ENCODE measurements around the gene HSDL1.

Gene HSDL1

GRCh38 chr16:84169765-84170310 lies 24.9 kb upstream of the HSDL1 start:
- Histone ChIP-seq H3K9ac (ENCODE audit: low read depth, low read length) (no peak overlapping the region), H3K36me3 (ENCODE audit: control insufficient read depth, insufficient read depth, low read length) (no peaks in the 10 kb centered on the region), H3K4me1 (ENCODE audit: control insufficient read depth, insufficient read depth, low read length) (peaks cover 2% of the 10 kb centered on the region), H3K27me3 (ENCODE audit: control insufficient read depth, insufficient read depth, low read length) (no peaks in the 10 kb centered on the region), H3K4me3 (ENCODE audit: low read depth, low read length) (no peak overlapping the region), H3K9me3 (ENCODE audit: control insufficient read depth, insufficient read depth, low read length) (no peaks in the 10 kb centered on the region)

- no peaks in the 10 kb centered on the region for H3K27me3 ChIP-seq (ENCODE audit: control insufficient read depth, insufficient read depth, low read length)
- no peaks in the 10 kb centered on the region for H3K9me3 ChIP-seq (ENCODE audit: control insufficient read depth, insufficient read depth, low read length)
- H3K36me3 ChIP-seq (ENCODE audit: control insufficient read depth, insufficient read depth, low read length) = no peaks in the 10 kb centered on the region
- no peak overlapping the region for H3K9ac ChIP-seq (ENCODE audit: low read depth, low read length)
- peaks cover 2% of the 10 kb centered on the region for H3K4me1 ChIP-seq (ENCODE audit: control insufficient read depth, insufficient read depth, low read length)
- peak overlapping the region; percentile 30 for H3K4me3 ChIP-seq (ENCODE audit: low read depth, low read length)
Observed at GRCh38 chr16:84166796-84167695, 22.1 kb upstream of the HSDL1 start.

- Histone ChIP-seq H3K4me1 (ENCODE audit: control insufficient read depth, insufficient read depth, low read length) (peaks cover 2% of the 10 kb centered on the region), H3K9ac (ENCODE audit: low read depth, low read length) (no peak overlapping the region), H3K9me3 (ENCODE audit: control insufficient read depth, insufficient read depth, low read length) (no peaks in the 10 kb centered on the region), H3K36me3 (ENCODE audit: control insufficient read depth, insufficient read depth, low read length) (no peaks in the 10 kb centered on the region), H3K27me3 (ENCODE audit: control insufficient read depth, insufficient read depth, low read length) (no peaks in the 10 kb centered on the region), H3K4me3 (ENCODE audit: low read depth, low read length) (no peak overlapping the region)
Observed at GRCh38 chr16:84165746-84166145, 20.8 kb upstream of the HSDL1 start.

GRCh38 chr16:84161801-84162200 lies 16.8 kb upstream of the HSDL1 start:
- H3K4me1 ChIP-seq (ENCODE audit: control insufficient read depth, insufficient read depth, low read length) = no peaks in the 10 kb centered on the region
- H3K27me3 ChIP-seq (ENCODE audit: control insufficient read depth, insufficient read depth, low read length) = no peaks in the 10 kb centered on the region
- no peak overlapping the region for H3K4me3 ChIP-seq (ENCODE audit: low read depth, low read length)
- H3K36me3 ChIP-seq (ENCODE audit: control insufficient read depth, insufficient read depth, low read length) = no peaks in the 10 kb centered on the region
- H3K9me3 ChIP-seq (ENCODE audit: control insufficient read depth, insufficient read depth, low read length) = no peaks in the 10 kb centered on the region
- H3K9ac ChIP-seq (ENCODE audit: low read depth, low read length) = no peak overlapping the region

- Histone ChIP-seq H3K36me3 (ENCODE audit: control insufficient read depth, insufficient read depth, low read length) (no peaks in the 10 kb centered on the region), H3K4me1 (ENCODE audit: control insufficient read depth, insufficient read depth, low read length) (no peaks in the 10 kb centered on the region), H3K9me3 (ENCODE audit: control insufficient read depth, insufficient read depth, low read length) (no peaks in the 10 kb centered on the region), H3K4me3 (ENCODE audit: low read depth, low read length) (no peak overlapping the region), H3K27me3 (ENCODE audit: control insufficient read depth, insufficient read depth, low read length) (no peaks in the 10 kb centered on the region), H3K9ac (ENCODE audit: low read depth, low read length) (no peak overlapping the region)
Observed at GRCh38 chr16:84161037-84161436, 16.1 kb upstream of the HSDL1 start.

GRCh38 chr16:84159800-84160199 lies 14.8 kb upstream of the HSDL1 start:
- Histone ChIP-seq H3K4me1 (ENCODE audit: control insufficient read depth, insufficient read depth, low read length) (no peaks in the 10 kb centered on the region), H3K4me3 (ENCODE audit: low read depth, low read length) (no peak overlapping the region), H3K9me3 (ENCODE audit: control insufficient read depth, insufficient read depth, low read length) (no peaks in the 10 kb centered on the region), H3K9ac (ENCODE audit: low read depth, low read length) (no peak overlapping the region), H3K36me3 (ENCODE audit: control insufficient read depth, insufficient read depth, low read length) (no peaks in the 10 kb centered on the region), H3K27me3 (ENCODE audit: control insufficient read depth, insufficient read depth, low read length) (no peaks in the 10 kb centered on the region)

GRCh38 chr16:84159007-84159406 lies 14.0 kb upstream of the HSDL1 start:
- H3K4me1 ChIP-seq (ENCODE audit: control insufficient read depth, insufficient read depth, low read length) = no peaks in the 10 kb centered on the region
- H3K9me3 ChIP-seq (ENCODE audit: control insufficient read depth, insufficient read depth, low read length) = no peaks in the 10 kb centered on the region
- H3K27me3 ChIP-seq (ENCODE audit: control insufficient read depth, insufficient read depth, low read length) = no peaks in the 10 kb centered on the region
- no peaks in the 10 kb centered on the region for H3K36me3 ChIP-seq (ENCODE audit: control insufficient read depth, insufficient read depth, low read length)
- H3K9ac ChIP-seq (ENCODE audit: low read depth, low read length) = no peak overlapping the region
- no peak overlapping the region for H3K4me3 ChIP-seq (ENCODE audit: low read depth, low read length)

GRCh38 chr16:84156342-84156784 lies 11.4 kb upstream of the HSDL1 start:
- Histone ChIP-seq H3K9me3 (ENCODE audit: control insufficient read depth, insufficient read depth, low read length) (no peaks in the 10 kb centered on the region), H3K36me3 (ENCODE audit: control insufficient read depth, insufficient read depth, low read length) (no peaks in the 10 kb centered on the region), H3K27me3 (ENCODE audit: control insufficient read depth, insufficient read depth, low read length) (no peaks in the 10 kb centered on the region), H3K4me1 (ENCODE audit: control insufficient read depth, insufficient read depth, low read length) (peaks cover 3% of the 10 kb centered on the region), H3K9ac (ENCODE audit: low read depth, low read length) (no peak overlapping the region), H3K4me3 (ENCODE audit: low read depth, low read length) (no peak overlapping the region)

- Histone ChIP-seq H3K9ac (ENCODE audit: low read depth, low read length) (no peak overlapping the region), H3K27me3 (ENCODE audit: control insufficient read depth, insufficient read depth, low read length) (no peaks in the 10 kb centered on the region), H3K4me1 (ENCODE audit: control insufficient read depth, insufficient read depth, low read length) (peaks cover 3% of the 10 kb centered on the region), H3K9me3 (ENCODE audit: control insufficient read depth, insufficient read depth, low read length) (no peaks in the 10 kb centered on the region), H3K36me3 (ENCODE audit: control insufficient read depth, insufficient read depth, low read length) (no peaks in the 10 kb centered on the region), H3K4me3 (ENCODE audit: low read depth, low read length) (no peak overlapping the region)
Observed at GRCh38 chr16:84155771-84156170, 10.8 kb upstream of the HSDL1 start.

- H3K4me3 ChIP-seq (ENCODE audit: low read depth, low read length) = no peak overlapping the region
- no peaks in the 10 kb centered on the region for H3K9me3 ChIP-seq (ENCODE audit: control insufficient read depth, insufficient read depth, low read length)
- H3K27me3 ChIP-seq (ENCODE audit: control insufficient read depth, insufficient read depth, low read length) = no peaks in the 10 kb centered on the region
- no peaks in the 10 kb centered on the region for H3K36me3 ChIP-seq (ENCODE audit: control insufficient read depth, insufficient read depth, low read length)
- no peak overlapping the region for H3K9ac ChIP-seq (ENCODE audit: low read depth, low read length)
- peaks cover 3% of the 10 kb centered on the region for H3K4me1 ChIP-seq (ENCODE audit: control insufficient read depth, insufficient read depth, low read length)
Observed at GRCh38 chr16:84155226-84155625, 10.2 kb upstream of the HSDL1 start.

GRCh38 chr16:84153660-84154214 lies 8.8 kb upstream of the HSDL1 start:
- no peak overlapping the region for H3K4me3 ChIP-seq (ENCODE audit: low read depth, low read length)
- H3K4me1 ChIP-seq (ENCODE audit: control insufficient read depth, insufficient read depth, low read length) = peaks cover 3% of the 10 kb centered on the region
- no peaks in the 10 kb centered on the region for H3K27me3 ChIP-seq (ENCODE audit: control insufficient read depth, insufficient read depth, low read length)
- H3K36me3 ChIP-seq (ENCODE audit: control insufficient read depth, insufficient read depth, low read length) = no peaks in the 10 kb centered on the region
- H3K9me3 ChIP-seq (ENCODE audit: control insufficient read depth, insufficient read depth, low read length) = no peaks in the 10 kb centered on the region
- no peak overlapping the region for H3K9ac ChIP-seq (ENCODE audit: low read depth, low read length)

GRCh38 chr16:84150926-84151325 lies 5.9 kb upstream of the HSDL1 start:
- H3K9ac ChIP-seq (ENCODE audit: low read depth, low read length) = no peak overlapping the region
- H3K27me3 ChIP-seq (ENCODE audit: control insufficient read depth, insufficient read depth, low read length) = peaks cover 4% of the 10 kb centered on the region
- H3K9me3 ChIP-seq (ENCODE audit: control insufficient read depth, insufficient read depth, low read length) = no peaks in the 10 kb centered on the region
- peaks cover 3% of the 10 kb centered on the region for H3K4me1 ChIP-seq (ENCODE audit: control insufficient read depth, insufficient read depth, low read length)
- no peak overlapping the region for H3K4me3 ChIP-seq (ENCODE audit: low read depth, low read length)
- H3K36me3 ChIP-seq (ENCODE audit: control insufficient read depth, insufficient read depth, low read length) = no peaks in the 10 kb centered on the region
